HT-29 (cell line): ENCODE data around the gene C15orf40. TPM values are rescaled to one million over a fixed set of nuclear protein-coding genes. Genes with fewer than 3 reads are reported as not detected.
"Not testable (repeated sequence)": the region's sequence is repeated elsewhere in the genome, so short reads cannot be mapped to it uniquely, and the experiment has no call there.

Source experiments
- DNase-seq: peaks from one replicate; pipeline ENCODE4 v3.0.0-alpha.2; 2015; ENCODE audit warnings: low spot score
- total RNA-seq: library from RNA; depleted of rRNA; stranded (reverse); fragments of >200 nt; shearing (Covaris generic); gene quantifications from 2 replicates; pipeline ENCODE4 v1.2.3, GENCODE V29; 2014; rRNA removed

The C15orf40 gene
- 17.4 and 26.7 TPM in 2 replicates for total RNA-seq

GRCh38 chr15:83011271-83012075, at the start of gene C15orf40:
C15orf40 (minus strand) TSS chr15:83011639; CDS start chr15:83011607, 32 bp downstream.
- DNase-seq, result peak; percentile 96

- DNase-seq, result no peak
Observed at GRCh38 chr15:83057696-83058376, 46.4 kb upstream of the C15orf40 start.

GRCh38 chr15:83057002-83057401, 45.6 kb upstream of the C15orf40 start:
- no peak for DNase-seq

GRCh38 chr15:83053151-83053550, 41.7 kb upstream of the C15orf40 start:
- DNase-seq, result peak; percentile 18

GRCh38 chr15:83046558-83047127, 35.2 kb upstream of the C15orf40 start:
- no peak for DNase-seq

GRCh38 chr15:83044156-83044555, 32.7 kb upstream of the C15orf40 start:
- DNase-seq, result no peak

- DNase-seq, result no peak
Observed at GRCh38 chr15:83039206-83039605, 27.8 kb upstream of the C15orf40 start.

- no peak for DNase-seq
Observed at GRCh38 chr15:83036253-83036652, 24.8 kb upstream of the C15orf40 start.

- DNase-seq, result not testable (repeated sequence)
Observed at GRCh38 chr15:83031234-83031633, 19.8 kb upstream of the C15orf40 start.

- no peak for DNase-seq
Observed at GRCh38 chr15:83030021-83030420, 18.6 kb upstream of the C15orf40 start.

- no peak for DNase-seq
Observed at GRCh38 chr15:83018436-83018835, 7.0 kb upstream of the C15orf40 start.

- no peak for DNase-seq
Observed at GRCh38 chr15:83016906-83017305, 5.5 kb upstream of the C15orf40 start.

GRCh38 chr15:83015361-83015760, 3.9 kb upstream of the C15orf40 start:
- no peak for DNase-seq

- DNase-seq, result no peak
Observed at GRCh38 chr15:83014205-83014653, 2.8 kb upstream of the C15orf40 start.

- no peak for DNase-seq
Observed at GRCh38 chr15:83012636-83013035, 1.2 kb upstream of the C15orf40 start.

GRCh38 chr15:83012076-83012426, 612 bp upstream of the C15orf40 start:
- DNase-seq, result peak; percentile 14

GRCh38 chr15:83010709-83011270, 649 bp downstream of the C15orf40 start:
- peak; percentile 89 for DNase-seq

- not testable (repeated sequence) for DNase-seq
Observed at GRCh38 chr15:83000672-83001031, 10.8 kb downstream of the C15orf40 start.

GRCh38 chr15:82999905-83000671, 11.4 kb downstream of the C15orf40 start:
- DNase-seq, result peak; percentile 80

GRCh38 chr15:82999426-82999825, 12.0 kb downstream of the C15orf40 start:
- no peak for DNase-seq

GRCh38 chr15:82995938-82996337, 15.5 kb downstream of the C15orf40 start:
- DNase-seq, result no peak
